RPMI7951 (cell line): ENCODE data around the gene TF. TPM values are rescaled to one million over a fixed set of nuclear protein-coding genes. Genes with fewer than 3 reads are reported as not detected.

Experiments
- DNase-seq: peaks from one replicate; pipeline ENCODE4 v3.0.0-alpha.2; 2012; ENCODE audit warnings: low read depth
- total RNA-seq: library from RNA; depleted of rRNA; stranded (reverse); fragments of >200 nt; shearing (Covaris generic); gene quantifications from 2 replicates; pipeline ENCODE4 v1.2.3, GENCODE V29; 2014

The TF gene
- total RNA-seq, 1 experiment from 2014 or later = 0.96 TPM

DNA sequence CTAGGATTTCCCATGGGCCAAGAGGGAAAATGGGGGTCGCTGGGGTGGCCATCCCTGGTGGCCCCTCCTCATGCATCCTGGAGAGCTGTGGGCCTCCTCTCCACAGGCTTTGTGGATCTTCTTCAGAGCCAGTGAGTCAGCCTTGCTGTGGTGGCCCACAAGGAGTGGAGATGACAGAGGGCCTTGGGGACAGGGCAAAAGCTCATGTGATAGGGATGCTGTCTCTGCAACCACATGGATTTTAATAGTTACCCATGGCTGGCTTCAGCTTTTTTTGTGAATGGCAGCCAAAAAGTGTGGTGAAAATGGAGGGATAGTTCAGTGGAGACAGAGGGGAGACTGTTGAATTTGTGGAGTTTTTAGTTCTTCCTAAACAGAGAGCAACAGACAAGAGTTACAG, 1.2 kb downstream of the TF start:
- no peak for DNase-seq

DNA sequence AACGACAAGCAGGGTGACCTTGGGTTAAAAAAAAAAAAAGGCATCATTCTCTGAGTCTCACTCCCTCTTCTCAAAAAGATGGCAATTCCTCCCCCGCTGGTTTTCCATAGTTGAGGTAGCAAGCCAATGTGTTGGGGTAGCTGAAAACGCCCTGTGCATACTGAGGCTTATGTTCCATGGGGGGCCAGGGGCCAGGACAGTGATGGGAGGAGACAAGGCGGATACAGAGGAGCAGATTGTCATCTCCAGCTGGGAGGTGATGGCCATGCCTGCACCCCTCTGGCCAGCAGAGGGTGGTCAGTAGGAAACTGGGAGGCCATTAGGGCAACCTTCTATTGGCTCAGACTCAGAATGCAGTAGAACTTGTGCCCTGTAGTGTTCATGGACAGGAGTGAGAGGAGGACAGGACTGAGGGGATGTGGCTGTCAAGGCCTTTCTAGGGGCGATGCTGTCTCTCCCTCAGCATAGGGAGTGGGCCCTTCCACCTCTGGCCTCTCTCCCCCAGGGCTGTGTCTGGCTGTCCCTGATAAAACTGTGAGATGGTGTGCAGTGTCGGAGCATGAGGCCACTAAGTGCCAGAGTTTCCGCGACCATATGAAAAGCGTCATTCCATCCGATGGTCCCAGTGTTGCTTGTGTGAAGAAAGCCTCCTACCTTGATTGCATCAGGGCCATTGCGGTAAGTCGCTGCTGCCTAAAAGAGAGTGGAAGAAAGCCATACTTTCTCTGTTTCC, 1.9 kb downstream of the TF start:
- no peak for DNase-seq

GRCh38 chr3:133749427-133750258, 3.5 kb downstream of the TF start:
- DNase-seq = no peak

DNA sequence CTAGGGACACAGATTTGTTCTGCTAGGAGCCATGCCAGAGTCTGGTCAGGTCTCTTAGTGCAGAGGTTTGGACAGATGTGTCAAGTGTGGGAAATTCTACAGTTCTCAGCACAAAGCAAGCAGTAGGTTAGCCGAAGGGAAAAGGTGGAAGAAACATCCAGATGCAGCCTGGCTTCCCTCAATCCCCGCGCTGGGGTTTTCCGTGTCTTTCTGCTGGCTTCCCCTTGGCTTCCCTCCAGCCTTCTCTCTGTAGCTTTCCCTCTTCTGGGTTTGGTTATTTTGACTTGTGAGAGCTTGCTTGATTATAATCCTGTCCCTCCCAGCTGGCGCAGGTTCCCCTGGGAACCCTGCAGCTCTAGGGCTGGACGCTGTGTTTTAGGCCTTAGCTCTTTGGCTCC, 4.1 kb downstream of the TF start:
- DNase-seq = no peak

DNA sequence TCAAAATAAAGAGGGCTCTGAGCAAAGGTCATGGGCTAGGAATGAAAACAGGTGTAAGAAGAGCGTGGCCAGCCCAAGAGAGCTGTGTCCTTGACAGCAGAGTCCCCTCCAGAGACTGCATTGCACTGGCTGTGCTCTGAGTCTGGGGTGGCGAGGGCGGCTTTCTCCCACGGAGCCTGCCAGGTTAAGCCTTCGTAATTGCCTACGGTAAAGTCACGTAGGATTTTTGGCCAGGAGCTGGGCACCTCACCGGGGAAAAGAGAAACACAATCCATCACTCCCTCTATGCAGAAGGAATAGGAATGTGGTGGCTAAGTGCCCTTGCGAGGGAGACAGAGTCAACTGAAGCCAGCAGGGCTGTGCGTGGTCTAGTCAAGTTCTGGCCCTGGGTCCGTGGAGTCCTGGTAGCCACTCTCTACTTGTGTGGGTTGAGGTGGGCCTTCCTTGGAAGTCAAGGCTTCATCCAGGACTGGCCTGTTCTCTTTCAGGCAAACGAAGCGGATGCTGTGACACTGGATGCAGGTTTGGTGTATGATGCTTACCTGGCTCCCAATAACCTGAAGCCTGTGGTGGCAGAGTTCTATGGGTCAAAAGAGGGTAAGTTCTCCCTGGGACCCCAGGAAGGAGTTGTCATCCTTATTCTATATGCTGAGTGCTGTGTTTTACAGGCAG, 7.0 kb downstream of the TF start:
- no peak for DNase-seq

DNA sequence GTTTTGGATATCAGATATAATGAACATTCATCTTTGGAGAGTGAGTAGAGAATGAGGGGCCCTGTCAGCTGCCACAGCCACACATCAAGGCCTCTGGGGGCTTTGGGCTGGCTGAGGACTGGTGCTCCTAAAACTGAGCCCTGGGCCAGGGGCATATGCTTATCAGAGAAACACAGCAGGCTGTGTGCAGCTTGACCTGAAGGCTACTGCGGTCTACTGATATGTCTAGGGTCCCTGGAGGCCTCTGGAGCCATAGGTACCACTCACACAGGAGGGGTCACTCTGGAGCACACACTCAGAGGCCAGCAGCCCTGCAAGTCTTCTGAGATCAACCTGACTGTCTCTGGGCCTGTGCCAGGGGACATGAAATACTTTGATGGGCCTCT, 7.6 kb downstream of the TF start:
- no peak for DNase-seq

DNA sequence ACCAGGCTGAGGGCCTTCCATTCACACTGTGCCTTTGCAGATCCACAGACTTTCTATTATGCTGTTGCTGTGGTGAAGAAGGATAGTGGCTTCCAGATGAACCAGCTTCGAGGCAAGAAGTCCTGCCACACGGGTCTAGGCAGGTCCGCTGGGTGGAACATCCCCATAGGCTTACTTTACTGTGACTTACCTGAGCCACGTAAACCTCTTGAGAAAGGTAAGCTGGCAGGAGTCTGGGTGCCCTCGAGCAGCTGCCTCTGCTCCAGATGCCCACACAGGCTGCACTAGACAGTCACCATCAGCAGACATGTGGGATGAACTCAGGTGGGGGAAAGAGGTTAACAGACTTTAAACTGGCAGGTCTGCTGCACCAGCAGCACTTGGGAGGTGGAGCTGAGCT, 8.3 kb downstream of the TF start:
- DNase-seq = no peak

DNA sequence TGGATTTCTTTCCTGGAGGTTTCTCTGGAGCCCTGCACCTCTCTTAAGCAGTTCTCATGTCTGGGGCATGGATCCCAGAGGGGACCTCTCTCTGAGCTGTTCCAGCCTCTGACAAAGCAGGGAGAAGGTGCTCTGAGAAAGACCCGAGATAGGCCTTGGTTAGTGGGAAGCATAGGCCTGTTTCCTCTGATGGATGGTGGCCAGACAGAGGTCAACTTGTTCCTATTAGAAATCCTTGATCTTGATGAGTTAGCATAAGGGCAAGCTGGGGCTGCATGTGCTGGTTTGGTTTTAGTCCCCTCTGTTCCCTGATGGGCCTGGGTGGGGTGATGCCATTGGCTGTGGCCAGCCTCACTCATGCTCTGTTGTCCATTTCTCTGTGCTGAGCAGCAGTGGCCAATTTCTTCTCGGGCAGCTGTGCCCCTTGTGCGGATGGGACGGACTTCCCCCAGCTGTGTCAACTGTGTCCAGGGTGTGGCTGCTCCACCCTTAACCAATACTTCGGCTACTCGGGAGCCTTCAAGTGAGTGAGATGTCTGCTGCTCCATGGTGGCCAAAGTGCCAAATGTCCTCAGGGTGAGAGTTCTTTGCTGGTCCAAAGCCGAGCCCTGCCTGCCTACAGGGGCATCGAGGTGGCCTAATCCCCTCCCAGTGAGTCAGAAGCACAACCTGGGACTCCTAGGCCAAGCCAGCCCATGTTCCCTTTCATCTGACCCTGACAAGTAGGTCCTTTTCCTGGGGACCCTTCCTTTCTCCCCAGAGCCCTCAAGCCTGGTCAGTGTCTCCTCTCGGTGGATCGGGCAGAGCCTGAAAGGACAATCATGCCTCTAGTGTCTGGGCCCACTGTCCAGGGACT, 9.0 kb downstream of the TF start:
- DNase-seq = no peak

DNA sequence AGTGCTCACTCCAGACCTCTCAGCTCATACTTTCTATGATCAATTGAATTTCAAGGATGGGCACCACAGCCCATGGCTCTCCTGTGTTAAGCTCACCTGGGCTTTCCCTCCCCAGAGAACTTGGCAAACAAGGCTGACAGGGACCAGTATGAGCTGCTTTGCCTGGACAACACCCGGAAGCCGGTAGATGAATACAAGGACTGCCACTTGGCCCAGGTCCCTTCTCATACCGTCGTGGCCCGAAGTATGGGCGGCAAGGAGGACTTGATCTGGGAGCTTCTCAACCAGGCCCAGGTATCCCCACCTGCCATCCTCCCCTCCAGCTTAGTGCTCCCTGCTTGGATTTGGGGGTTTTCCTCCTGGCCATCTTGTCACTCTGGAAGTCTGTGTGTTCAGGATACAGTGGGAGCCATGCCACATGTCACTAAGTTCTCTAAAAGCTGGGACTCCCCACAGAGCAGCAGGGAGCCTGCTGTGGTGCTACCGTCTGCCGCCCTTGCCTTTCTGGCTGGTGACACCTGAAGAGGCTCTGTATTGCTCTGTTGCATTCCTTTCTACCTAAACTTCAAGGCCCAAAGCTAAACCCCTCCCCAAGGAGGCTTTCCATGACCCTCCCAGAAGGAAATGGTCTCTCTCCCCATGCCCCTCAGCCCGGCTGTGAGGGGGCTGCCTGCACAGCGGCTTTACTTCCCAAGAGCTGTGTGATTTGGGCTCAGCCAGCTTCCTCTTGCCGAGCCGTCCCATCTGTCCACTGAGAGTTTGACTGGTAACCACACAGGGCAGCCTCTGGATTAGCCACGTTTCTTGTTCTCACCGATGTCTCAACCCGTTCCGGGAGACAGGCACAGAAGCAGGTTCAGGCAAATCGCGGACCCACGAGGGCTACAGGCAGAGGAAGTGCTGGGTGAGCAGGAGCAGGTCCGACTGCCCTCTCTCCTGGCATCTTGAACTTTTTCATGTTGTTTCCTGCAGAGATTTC, 10.8 kb downstream of the TF start:
- no peak for DNase-seq

DNA sequence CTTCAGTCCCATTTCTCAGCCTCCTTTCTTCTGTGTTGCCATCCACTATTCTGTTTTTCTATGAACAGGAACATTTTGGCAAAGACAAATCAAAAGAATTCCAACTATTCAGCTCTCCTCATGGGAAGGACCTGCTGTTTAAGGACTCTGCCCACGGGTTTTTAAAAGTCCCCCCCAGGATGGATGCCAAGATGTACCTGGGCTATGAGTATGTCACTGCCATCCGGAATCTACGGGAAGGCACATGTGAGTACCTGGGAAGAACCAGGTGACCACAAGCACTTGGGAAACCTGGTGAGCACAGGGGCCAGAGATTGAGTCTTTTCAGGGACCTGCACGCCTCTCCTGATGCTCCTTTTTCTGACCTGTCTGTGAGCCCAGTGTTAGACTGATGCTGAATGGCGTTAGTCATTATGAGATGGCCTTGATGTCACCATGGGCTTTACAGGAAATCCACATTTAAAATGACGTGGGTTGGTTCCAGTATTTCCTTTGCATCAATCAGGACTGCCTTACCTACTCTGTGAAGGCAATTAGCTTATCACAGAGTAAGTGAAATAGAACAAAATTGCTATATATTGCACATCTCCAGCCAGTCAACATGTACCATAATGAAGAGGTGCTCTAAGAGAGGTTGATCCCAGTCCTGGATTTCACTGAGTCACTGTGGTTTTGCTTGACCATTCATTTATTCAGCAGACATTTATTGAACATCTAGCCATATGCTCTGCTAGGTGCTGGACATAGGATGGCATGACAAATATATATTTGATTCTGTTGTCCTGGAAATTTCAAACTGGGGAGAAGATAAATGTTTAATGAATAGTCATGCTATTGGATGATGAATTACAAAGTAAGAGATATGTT, 11.7 kb downstream of the TF start:
- DNase-seq = no peak

DNA sequence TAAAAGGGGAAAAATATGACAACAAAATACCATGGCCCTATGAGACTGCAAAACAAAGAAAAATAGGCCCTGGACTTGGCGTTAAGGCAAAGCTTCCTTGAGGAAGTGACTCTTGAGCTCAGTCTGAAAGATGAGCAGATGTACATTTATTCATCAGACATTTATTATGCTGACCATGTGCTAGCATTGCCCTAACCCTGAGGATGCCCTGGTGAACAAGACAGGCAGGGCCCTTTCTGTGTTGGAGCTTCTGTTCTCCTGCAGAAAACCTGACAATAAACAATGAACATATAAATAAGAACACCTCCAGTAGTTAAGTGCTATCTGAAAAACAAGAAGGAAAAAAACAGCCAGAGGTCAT, 12.4 kb downstream of the TF start:
- no peak for DNase-seq

DNA sequence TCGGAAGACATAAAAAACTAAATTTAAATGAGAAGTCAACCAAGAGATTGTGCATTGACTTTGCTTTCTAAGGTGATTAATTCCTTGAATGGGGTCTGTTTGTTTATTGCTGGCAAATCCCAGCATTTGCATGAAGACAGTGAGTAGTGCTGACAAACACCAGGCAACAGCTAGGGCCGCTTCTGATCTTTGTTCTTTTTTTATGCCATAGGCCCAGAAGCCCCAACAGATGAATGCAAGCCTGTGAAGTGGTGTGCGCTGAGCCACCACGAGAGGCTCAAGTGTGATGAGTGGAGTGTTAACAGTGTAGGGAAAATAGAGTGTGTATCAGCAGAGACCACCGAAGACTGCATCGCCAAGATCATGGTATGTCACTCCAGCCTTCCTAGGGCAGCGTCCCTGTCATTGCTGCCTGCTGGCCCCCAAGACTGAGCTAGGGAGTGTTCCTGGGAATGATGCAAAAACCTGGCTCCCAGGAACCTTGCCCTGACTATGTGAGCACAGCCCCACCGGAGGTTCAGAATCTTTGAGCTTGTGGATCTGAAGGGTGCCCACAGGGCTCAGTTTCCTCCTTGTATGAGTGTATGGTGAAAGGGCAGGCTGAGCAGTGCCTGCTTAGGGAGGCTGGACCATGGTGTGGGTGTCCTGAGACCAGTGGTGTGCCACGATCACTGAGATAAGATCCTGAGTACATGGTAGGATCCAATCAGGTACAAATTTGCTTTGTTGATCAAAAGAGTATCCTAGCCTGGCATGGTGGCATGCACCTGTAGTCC, 13.0 kb downstream of the TF start:
- no peak for DNase-seq

DNA sequence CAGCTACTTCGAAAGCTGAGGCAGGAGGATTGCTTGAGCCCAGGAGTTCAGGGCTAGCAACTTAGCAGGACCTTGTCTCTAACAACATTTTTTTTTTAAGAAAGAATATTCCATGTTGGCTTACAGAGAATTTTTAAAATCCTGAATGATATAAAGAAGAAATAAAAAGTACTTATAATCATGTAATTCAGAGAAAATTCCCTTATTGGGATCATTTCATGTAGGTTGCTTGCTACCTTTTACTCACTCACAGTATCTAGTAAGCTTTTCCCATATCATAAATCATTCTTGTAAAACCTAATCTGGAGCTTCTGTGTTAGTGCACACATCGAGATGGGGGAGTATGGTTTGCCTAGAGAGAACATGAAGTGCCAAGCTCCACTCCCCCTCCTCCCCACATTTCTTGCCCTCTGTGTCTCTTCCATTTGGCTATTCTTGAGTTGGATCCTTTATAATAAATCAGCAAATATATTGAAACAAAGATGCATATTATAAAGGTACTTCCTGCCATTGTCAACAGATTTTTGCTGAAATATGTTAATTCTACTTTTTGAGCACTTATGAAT, 13.6 kb downstream of the TF start:
- DNase-seq = no peak

DNA sequence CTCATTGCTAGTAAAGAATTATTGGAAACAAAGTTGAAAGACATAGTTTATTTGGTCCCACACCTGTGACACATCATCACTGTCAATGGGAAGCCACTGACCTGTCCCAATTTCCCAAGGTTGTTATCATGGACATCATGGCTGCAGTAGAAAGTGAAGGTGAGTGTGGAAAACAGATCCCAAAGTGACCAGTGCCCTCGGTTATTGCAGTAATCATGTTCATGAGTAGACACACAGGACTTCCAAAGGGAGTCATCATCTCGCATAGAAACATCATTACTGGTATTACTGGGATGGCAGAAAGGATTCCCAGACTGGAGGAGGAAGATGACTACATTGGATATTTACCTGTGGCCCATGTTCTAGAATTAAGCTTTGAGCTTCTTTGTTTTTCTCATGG, 14.7 kb downstream of the TF start:
- no peak for DNase-seq

- no peak for DNase-seq
These were observed 15.7 kb downstream of the TF start for GRCh38 chr3:133761605-133762484.

DNA sequence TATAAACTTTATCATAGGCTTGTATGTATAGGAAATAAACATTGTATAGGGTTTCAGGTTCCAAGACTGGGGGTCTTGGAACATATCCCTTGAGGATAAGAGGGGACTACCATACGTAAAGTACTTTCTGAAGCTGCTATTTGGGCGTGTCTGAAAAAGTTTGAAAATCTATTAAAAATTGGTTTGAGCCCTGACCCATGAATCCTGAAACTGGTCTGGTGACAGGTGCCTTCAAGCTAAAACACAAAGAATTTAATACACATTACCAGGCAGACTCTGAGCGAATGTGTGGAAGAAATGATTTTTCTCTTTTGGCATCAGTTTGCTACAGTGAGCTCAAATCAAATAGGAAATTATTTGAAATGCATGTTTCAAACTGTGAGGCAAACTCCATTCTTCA, 16.3 kb downstream of the TF start:
- DNase-seq = no peak

- DNase-seq = peak; percentile 58
These were observed 17.8 kb downstream of the TF start for GRCh38 chr3:133763797-133764683.
